Measurements from ENCODE around the gene SEC24C.
A peak's percentile ranks its signal among the peaks of the same experiment; 100 is the strongest.
"Not testable (repeated sequence)": the region's sequence is repeated elsewhere in the genome, so short reads cannot be mapped to it uniquely, and the experiment has no call there.

The SEC24C gene

DNA sequence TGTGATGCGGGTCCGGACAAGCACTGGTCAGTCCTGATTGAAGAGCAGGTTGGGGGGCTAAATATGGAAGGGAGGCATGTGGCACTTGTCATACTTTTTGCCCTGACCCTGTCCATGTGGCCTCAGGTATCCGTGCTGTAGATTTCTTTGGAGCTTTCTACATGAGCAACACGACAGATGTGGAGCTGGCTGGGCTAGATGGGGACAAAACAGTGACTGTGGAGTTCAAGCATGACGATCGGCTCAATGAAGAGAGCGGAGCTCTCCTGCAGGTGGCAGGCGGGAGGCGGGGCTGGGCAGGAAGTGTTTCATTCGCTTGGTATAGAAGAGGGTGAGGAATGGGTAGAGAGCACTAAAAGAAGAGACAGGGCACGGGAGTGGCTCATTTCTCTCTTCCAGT, 24.7 kb downstream of the SEC24C start:
- no peak for DNase-seq (ENCODE audit: low read depth in 2 of 3, low spot score in 2 of 3)

- DNase-seq (ENCODE audit: low read depth in 2 of 3, low spot score in 2 of 3) = no peak
Measured at GRCh38 chr10:73769396-73769795, 25.2 kb downstream of the SEC24C start.

DNA sequence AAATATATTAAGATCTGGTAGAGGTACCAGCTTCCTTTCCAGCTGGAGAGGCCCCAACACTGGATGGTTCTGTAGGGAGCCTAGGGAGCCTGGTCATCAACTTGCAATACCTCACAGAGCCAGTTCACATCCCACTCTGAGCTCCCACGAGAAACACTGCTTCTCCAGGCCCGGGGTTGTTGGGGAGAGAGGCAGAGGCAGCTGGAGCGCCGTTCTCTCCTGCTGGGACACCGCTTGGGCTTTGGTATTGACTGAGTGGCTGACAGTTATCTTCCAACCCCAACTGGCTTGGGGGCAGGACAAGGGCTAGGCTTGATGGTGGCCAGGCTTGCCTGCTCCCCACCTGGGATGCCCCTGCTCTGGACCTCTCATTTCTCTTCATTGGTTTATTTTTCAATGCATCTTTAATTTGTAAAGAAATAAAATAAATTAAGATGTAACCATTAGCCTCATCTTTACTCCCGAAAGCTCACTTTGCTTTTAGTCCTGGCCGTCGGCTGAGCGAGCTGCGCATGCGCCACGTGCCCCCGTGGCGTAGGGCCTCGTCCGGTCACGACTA, 27.6 kb downstream of the SEC24C start:
- peak in 1 of 3 experiments; percentile 56 for DNase-seq (ENCODE audit: low read depth in 2 of 3, low spot score in 2 of 3)

DNA sequence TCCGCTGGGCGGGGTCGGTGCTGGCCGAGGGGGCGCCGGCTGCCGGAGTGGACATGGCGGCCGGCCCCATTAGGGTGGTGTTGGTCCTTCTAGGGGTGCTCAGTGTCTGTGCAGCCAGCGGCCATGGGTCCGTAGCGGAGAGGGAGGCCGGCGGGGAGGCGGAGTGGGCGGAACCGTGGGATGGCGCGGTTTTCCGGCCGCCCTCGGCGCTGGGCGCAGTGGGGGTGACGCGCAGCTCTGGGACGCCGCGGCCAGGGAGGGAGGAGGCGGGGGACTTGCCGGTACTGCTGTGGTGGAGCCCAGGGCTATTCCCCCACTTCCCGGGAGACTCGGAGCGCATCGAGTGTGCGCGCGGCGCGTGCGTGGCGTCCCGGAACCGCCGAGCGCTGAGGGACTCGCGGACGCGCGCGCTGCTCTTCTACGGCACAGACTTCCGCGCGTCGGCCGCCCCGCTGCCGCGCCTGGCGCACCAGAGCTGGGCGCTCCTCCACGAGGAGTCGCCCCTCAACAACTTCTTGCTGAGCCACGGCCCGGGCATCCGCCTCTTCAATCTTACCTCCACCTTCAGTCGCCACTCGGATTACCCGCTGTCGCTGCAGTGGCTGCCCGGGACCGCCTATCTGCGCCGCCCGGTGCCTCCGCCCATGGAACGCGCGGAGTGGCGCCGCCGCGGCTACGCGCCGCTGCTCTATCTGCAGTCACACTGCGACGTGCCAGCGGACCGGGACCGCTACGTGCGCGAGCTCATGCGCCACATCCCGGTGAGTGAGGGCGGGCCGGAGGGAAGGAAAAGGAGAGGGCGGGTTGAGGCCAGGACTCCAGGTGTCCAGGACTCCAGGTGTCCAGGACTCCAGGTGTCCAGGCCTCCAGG, 28.3 kb downstream of the SEC24C start:
- DNase-seq (ENCODE audit: low read depth in 2 of 3, low spot score in 2 of 3) = peak; percentile 59 to 74 (median 72)

GRCh38 chr10:73773152-73773879, 29.1 kb downstream of the SEC24C start:
- no peak for DNase-seq (ENCODE audit: low read depth in 2 of 3, low spot score in 2 of 3)

DNA sequence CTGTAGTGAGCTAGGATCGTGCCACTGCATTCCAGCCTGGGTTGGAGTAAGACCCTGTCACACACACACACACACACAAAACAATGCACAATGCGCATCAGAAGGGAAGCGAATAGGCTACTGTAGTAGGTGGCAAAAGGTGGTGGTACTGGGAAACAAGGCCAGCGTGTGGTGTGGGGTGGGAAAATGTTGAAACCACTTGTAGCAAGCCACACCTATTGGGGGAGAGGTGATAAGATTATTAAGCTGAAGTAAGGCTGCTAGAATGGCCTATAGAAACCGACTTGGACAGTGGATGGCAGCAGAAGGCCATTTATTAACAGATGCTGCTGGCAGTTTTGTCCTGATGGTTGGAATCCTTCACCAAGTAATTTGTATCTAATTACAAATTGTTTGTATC, 30.5 kb downstream of the SEC24C start:
- no peak for DNase-seq (ENCODE audit: low read depth in 2 of 3, low spot score in 2 of 3)

DNA sequence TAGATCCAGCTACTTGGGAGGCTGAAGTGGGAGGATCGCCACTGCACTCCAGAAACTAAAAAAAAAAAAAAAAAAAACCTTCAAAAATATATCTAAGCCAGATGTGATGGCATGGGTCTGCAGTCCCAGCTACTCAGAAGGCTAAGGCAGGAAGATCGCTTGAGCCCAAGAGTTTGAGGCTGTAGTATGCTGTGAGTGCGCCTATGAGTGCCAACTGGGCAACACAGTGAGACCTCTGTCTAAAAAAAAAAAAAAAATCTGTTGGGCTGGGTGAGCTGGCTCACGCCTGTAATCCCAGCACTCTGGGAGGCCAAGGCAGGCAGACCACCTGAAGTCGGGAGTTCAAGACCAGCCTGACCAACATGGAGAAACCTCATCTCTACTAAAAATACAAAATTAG, 34.8 kb downstream of the SEC24C start:
- DNase-seq (ENCODE audit: low read depth in 2 of 3, low spot score in 2 of 3) = no peak

GRCh38 chr10:73779539-73780197, 35.5 kb downstream of the SEC24C start:
- DNase-seq (ENCODE audit: low read depth in 2 of 3, low spot score in 2 of 3) = no peak

DNA sequence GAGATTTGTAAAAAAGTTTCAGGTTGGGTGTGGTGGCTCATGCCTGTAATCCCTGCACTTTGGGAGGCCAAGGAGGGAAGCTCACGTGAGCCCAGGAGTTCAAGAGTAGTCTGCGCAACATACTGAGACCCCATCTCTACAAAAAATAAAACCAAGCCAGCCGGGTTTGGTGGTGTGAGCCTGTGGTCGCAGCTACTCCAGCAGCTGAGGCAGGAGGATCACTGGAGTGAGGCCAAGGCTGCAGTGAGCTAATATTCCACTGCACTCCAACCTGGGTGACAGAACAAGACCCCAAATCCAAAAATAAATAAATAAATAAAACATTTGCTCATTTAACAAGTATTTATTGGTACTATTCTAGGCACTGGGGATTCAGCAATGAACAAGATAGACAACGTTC, 36.1 kb downstream of the SEC24C start:
- DNase-seq (ENCODE audit: low read depth in 2 of 3, low spot score in 2 of 3) = no peak

GRCh38 chr10:73780966-73781365, 36.8 kb downstream of the SEC24C start:
- DNase-seq (ENCODE audit: low read depth in 2 of 3, low spot score in 2 of 3) = no peak

DNA sequence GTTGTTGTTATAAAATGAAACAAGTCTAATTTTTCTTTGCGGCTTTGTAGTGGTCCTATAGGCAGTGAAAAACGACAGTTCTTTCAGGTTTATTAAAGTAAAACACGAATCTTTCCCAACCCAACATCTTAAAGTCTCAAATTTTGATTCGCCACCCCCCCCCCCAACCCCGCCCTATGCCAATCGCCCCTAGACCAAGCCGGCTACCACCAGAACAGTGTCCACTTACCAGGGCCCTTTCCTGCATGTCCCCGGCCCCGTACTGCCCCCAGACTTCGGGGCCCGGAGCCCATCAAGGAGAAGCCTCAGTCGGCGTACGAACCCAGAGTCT, 37.3 kb downstream of the SEC24C start:
- no peak for DNase-seq (ENCODE audit: low read depth in 2 of 3, low spot score in 2 of 3)

DNA sequence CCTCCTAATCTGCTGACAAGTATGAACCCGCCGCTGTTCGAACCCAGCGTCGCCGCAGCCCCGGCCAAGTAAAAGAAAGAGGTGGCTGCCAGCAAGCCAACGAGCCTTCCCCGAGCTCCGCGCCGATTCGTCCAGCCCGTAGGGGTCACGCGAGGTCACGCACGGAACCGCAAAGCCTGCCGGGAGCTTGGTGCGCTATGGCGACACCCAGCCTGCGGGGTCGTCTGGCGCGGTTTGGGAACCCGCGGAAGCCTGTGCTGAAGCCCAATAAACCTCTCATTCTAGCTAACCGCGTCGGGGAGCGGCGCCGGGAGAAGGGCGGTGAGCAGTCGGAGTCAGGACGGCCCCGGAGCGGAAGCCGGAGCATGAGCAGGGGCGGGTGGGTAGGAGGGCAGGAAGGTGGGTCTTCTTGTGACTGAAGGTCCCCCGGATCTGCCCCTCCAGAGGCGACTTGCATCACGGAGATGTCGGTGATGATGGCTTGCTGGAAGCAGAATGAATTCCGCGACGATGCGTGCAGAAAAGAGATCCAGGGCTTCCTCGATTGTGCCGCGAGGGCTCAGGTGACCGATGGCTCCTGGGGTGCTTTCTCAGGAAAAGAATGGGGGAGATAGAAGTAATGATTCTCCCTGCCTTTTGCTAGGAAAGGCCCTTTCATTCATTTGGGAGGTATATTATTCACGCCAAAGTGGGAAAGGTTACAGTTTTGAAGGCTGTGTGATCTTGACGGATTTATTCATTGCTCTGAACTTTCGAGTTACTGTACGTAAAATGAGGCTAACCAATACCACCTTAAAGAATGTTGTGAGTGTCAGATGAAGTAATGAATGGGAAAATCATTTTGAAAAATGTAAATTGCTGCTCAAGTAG, 37.9 kb downstream of the SEC24C start, which contains the start of gene CHCHD1:
TSS of gene CHCHD1 (plus strand) at position 170 of the 870 bp plus-strand sequence. CDS start at position 198, 28 bp downstream.
- peak; percentile 73 to 85 (median 80) for DNase-seq (ENCODE audit: low read depth in 2 of 3, low spot score in 2 of 3)

- DNase-seq (ENCODE audit: low read depth in 2 of 3, low spot score in 2 of 3) = no peak
Measured at GRCh38 chr10:73782749-73783085, 38.5 kb downstream of the SEC24C start.

DNA sequence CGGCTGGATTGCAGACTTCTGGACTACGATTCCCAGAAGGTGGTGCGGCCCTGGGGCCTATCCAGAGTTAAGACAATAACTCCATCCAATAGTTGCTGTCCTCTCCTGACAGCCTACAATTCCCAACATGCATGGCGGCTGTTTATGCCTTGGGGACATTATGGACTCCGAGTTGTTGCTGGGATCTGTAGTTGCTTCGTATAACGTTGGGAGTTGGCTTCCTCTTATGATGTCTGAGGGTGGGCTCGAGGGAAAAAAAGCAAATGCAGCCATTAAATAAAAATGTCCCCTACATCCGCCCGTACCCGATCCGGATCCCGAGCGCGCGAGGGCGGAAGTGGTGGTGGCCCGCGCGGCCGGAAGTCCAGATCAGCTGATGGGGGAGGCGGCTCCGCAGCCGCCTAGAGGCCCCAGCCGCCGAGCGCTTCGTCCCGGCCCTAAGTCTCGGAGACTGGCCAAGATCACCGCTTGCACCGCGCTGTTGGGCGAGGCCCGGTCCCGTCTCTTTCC, 41.1 kb downstream of the SEC24C start, which contains the start of gene ZSWIM8:
TSS of gene ZSWIM8 (plus strand) at position 396 of the 510 bp plus-strand sequence. CDS start 273 bp downstream, outside the sequence.
- peak; percentile 74 to 77 (median 75) for DNase-seq (ENCODE audit: low read depth in 2 of 3, low spot score in 2 of 3)

DNA sequence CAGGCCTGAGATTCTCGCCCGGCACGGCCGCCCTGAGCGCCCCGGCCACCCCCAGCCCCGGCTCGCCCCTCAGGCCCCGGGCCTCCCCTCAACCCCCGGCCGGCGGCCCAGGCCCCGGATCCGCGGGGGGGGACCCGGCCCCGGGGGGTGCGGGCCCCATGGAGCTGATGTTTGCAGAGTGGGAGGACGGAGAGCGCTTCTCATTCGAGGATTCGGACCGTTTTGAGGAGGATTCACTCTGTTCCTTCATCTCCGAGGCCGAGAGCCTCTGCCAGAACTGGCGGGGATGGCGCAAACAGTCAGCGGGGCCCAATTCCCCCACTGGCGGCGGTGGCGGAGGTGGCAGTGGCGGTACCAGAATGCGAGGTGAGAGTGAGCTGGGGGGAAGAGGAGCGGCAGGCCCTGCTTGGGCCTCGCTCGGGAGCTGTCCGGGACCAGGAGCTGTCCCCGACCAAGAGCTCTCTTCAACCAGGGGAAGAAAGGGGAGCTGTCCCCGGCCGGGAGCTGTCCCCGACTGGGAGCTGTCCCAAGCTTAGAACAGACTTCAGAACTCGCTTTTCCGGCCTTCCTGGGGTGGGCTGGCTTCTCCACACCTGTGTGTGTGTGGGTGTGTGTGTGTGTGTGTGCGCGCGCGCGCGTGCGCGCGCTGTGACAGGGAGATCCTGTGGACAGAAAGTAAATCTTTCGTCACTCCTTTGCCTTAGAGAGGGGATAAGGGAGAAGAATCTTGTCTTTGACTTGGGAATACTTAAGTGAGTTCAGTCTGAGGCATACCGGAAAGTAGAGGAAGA, 41.7 kb downstream of the SEC24C start:
- no peak for DNase-seq (ENCODE audit: low read depth in 2 of 3, low spot score in 2 of 3)

GRCh38 chr10:73786512-73786885, 42.3 kb downstream of the SEC24C start:
- no peak for DNase-seq (ENCODE audit: low read depth in 2 of 3, low spot score in 2 of 3)

GRCh38 chr10:73787031-73787800, 43.0 kb downstream of the SEC24C start:
- not testable (repeated sequence) for DNase-seq (ENCODE audit: low read depth in 2 of 3, low spot score in 2 of 3)

DNA sequence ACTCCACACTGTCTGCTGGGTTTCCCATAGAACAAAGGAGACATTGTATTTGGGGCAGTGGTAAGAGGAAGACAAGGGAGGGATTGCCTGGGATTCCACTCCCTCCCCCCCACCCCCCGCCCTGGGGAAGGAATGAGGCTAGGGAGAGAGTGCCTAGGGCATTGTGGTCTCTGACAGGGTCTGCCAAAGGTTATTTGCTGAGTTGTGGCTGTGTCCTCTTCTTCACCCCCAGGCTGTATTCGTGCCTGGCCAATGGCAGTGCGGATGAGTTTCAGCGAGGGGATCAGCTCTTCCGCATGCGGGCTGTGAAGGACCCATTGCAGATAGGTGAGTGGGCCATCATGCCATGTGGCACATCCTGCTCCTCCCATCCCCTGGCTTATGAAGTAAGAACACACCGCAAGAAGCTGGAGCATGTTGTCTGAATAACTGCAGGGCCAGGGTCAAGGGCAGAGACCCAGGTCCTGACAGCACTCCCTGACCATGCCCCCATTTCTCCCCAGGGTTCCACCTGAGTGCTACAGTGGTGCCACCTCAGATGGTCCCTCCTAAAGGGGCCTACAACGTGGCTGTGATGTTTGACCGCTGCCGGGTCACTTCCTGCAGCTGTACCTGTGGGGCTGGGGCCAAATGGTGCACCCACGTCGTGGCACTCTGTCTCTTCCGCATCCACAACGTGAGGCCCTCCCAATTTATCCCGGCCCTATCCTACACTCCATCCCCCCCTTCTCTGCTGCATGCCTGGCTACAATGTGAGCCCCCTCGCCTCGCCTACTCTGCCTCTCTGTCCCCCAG, 44.9 kb downstream of the SEC24C start:
- no peak for DNase-seq (ENCODE audit: low read depth in 2 of 3, low spot score in 2 of 3)
